OCI-M2 (cell line): Measurements from ENCODE around the gene CHTF18.
"Not testable (repeated sequence)": the region's sequence is repeated elsewhere in the genome, so short reads cannot be mapped to it uniquely, and the experiment has no call there.

Experiments used
- DNase-seq: peaks from one replicate; lab custom pipeline; 2025; ENCODE audit not compliant: unreplicated experiment; lab: John Stamatoyannopoulos, UW

The CHTF18 gene

GRCh38 chr16:825341-826061, 37.1 kb downstream of the CHTF18 start:
- DNase-seq, result no peak

GRCh38 chr16:827513-827912, 39.1 kb downstream of the CHTF18 start:
- DNase-seq, result no peak

- DNase-seq, result no peak
These were observed 40.5 kb downstream of the CHTF18 start for GRCh38 chr16:828891-829290.

- DNase-seq, result no peak
These were observed 41.9 kb downstream of the CHTF18 start for GRCh38 chr16:830107-830870.

- DNase-seq, result no peak
These were observed 42.6 kb downstream of the CHTF18 start for GRCh38 chr16:830871-831570.

GRCh38 chr16:831571-832413, 43.4 kb downstream of the CHTF18 start:
- DNase-seq, result no peak

GRCh38 chr16:832652-833336, 44.4 kb downstream of the CHTF18 start:
- no peak for DNase-seq

- no peak for DNase-seq
These were observed 45.0 kb downstream of the CHTF18 start for GRCh38 chr16:833411-833810.

- DNase-seq, result no peak
These were observed 47.0 kb downstream of the CHTF18 start for GRCh38 chr16:835373-835772.

- DNase-seq, result no peak
These were observed 47.8 kb downstream of the CHTF18 start for GRCh38 chr16:836221-836620.

- not testable (repeated sequence) for DNase-seq
These were observed 48.4 kb downstream of the CHTF18 start for GRCh38 chr16:836822-837221.

- DNase-seq, result no peak
These were observed 50.3 kb downstream of the CHTF18 start for GRCh38 chr16:838741-839140.

- no peak for DNase-seq
These were observed 51.4 kb downstream of the CHTF18 start for GRCh38 chr16:839643-840408.

- no peak for DNase-seq
These were observed 52.4 kb downstream of the CHTF18 start for GRCh38 chr16:840561-841454.

- DNase-seq, result no peak
These were observed 53.1 kb downstream of the CHTF18 start for GRCh38 chr16:841455-842060.

- no peak for DNase-seq
These were observed 53.6 kb downstream of the CHTF18 start for GRCh38 chr16:842061-842476.

- no peak for DNase-seq
These were observed 54.5 kb downstream of the CHTF18 start for GRCh38 chr16:842711-843560.
